A673 (cell line): ENCODE measurements around the gene TIAM1. TPM values are rescaled to one million over a fixed set of nuclear protein-coding genes. Genes with fewer than 3 reads are reported as not detected.

Experiments used
- BruUV-seq: library from RNA; stranded (reverse); fragments of 400-500 nt; replicated peaks from 2 replicates; lab custom pipeline; 2021; lab: Mats Ljungman, UMichigan
- CTCF ChIA-PET: fragments of 300-600 bp; sonication (Branson Sonifier 250); formaldehyde crosslinking; loops from one replicate; lab custom pipeline; 2022; ENCODE audit warnings: antibody characterized with exemption; lab: Charles Lee
- POLR2A ChIA-PET: fragments of 300-600 bp; sonication (Branson Sonifier 250); formaldehyde crosslinking; loops from one replicate; lab custom pipeline; 2022; ENCODE audit warnings: antibody characterized with exemption; ENCODE audit not compliant: low non-redundant PET; lab: Charles Lee
- DNase-seq: peaks from one replicate; pipeline ENCODE4 v3.0.0-alpha.2; 2015; ENCODE audit warnings: low spot score
- H3K27ac ChIP-seq: fragments of 200-600 bp; sonication (generic); 2 replicates; pipeline ENCODE4 v1.5.1; 2016; ENCODE audit warnings: mixed run types, low read depth, mild to moderate bottlenecking, mixed read lengths, antibody characterized with exemption, low read length; ENCODE audit not compliant: poor library complexity, severe bottlenecking
- H3K27me3 ChIP-seq: fragments of 200-600 bp; sonication (generic); replicated peaks from 2 replicates; pipeline ENCODE4 v1.6.1; 2017; ENCODE audit warnings: mixed run types, low read depth, mild to moderate bottlenecking, mixed read lengths, antibody characterized with exemption, low read length; ENCODE audit not compliant: insufficient read depth, poor library complexity
- H3K36me3 ChIP-seq: fragments of 200-600 bp; sonication (generic); 2 replicates; pipeline ENCODE4 v1.6.1; 2016; ENCODE audit warnings: mixed run types, mild to moderate bottlenecking, mixed read lengths, antibody characterized with exemption, low read length; ENCODE audit not compliant: insufficient read depth, poor library complexity, severe bottlenecking
- H3K4me1 ChIP-seq: fragments of 200-600 bp; sonication (generic); 2 replicates; pipeline ENCODE4 v1.6.1; 2017; ENCODE audit warnings: mixed run types, mild to moderate bottlenecking, mixed read lengths, antibody characterized with exemption, low read length; ENCODE audit not compliant: insufficient read depth, poor library complexity, severe bottlenecking
- H3K4me3 ChIP-seq: fragments of 200-600 bp; sonication (generic); 2 replicates; pipeline ENCODE4 v1.5.1; 2016; ENCODE audit warnings: low read depth, mixed run types, mild to moderate bottlenecking, mixed read lengths, low read length; ENCODE audit not compliant: poor library complexity, severe bottlenecking
- H3K9me3 ChIP-seq: fragments of 200-600 bp; sonication (generic); 2 replicates; pipeline ENCODE4 v1.6.1; 2016; ENCODE audit warnings: mixed run types, low read depth, mild to moderate bottlenecking, mixed read lengths, antibody characterized with exemption, low read length; ENCODE audit not compliant: poor library complexity, severe bottlenecking
- EZH2 ChIP-seq: fragments of 200-600 bp; sonication (generic); IDR thresholded peaks from 2 replicates; pipeline ENCODE4 v1.6.1; 2017; ENCODE audit warnings: borderline replicate concordance, low read depth, mild to moderate bottlenecking, mixed read lengths, antibody characterized with exemption, low read length; ENCODE audit not compliant: poor library complexity, severe bottlenecking
- intact Hi-C: fragments of 100-400 bp; cut with micrococcal nuclease; formaldehyde crosslinking; loops from one replicate; pipeline ENCODE4 v1.10.0; 2022; ENCODE audit not compliant: unreplicated experiment
- total RNA-seq: library from RNA; stranded (reverse); gene quantifications from 2 replicates; pipeline ENCODE4 v1.2.3, GENCODE V29; 2021
- TF ChIP-seq, protein P1 (sequence below): fragments of 300-800, 200-600 bp; sonication (generic); conservative IDR thresholded peaks from 2 replicates; pipeline ENCODE4 v1.5.1; 2017; ENCODE audit warnings: low read depth, mild to moderate bottlenecking, antibody characterized with exemption, low read length, moderate library complexity, mixed read lengths

TIAM1 gene
- total RNA-seq, 1 experiment from 2014 or later, result 9.6 TPM

DNA sequence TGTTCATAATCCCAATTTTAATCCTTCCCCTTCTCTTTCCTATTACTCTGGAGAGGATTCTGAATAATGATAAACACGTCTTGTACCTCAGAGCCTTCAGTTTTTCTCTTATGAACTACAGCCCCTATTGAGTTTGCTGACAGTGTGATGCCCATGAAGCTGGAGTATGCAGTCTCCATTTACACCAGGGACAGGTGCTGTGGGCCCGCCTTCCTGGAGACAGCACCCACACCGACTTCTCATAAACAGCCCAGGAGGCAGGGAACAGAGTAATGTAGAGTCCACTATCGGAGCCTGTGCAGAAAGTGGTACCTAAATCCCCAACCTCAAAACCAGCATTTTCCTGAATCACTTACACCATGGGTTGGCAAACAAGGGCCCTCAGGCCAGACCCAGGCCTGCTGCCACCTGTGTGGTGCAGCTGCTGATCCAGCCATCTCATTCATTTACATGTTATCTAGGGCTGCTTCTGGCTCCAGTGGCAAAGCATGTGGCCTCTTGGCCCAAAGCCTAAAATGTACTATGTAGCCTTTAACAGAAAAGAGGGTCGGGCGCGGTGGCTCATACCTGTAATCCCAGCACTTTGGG lies 210.7 kb downstream of the TIAM1 start:
- POLR2A ChIA-PET, result no interaction called here
- Histone ChIP-seq H3K4me1 (peaks cover 5% of the 10 kb centered on the region), H3K27ac (no peak overlapping the region), H3K4me3 (no peak overlapping the region), H3K27me3 (no peaks in the 10 kb centered on the region), H3K9me3 (no peaks in the 10 kb centered on the region), H3K36me3 (no peaks in the 10 kb centered on the region)
- CTCF ChIA-PET, result no interaction called here
- no peak for DNase-seq
- intact Hi-C loops, result no loop called here
- no peak for TF ChIP-seq EZH2
- TF ChIP-seq, protein P1, sequence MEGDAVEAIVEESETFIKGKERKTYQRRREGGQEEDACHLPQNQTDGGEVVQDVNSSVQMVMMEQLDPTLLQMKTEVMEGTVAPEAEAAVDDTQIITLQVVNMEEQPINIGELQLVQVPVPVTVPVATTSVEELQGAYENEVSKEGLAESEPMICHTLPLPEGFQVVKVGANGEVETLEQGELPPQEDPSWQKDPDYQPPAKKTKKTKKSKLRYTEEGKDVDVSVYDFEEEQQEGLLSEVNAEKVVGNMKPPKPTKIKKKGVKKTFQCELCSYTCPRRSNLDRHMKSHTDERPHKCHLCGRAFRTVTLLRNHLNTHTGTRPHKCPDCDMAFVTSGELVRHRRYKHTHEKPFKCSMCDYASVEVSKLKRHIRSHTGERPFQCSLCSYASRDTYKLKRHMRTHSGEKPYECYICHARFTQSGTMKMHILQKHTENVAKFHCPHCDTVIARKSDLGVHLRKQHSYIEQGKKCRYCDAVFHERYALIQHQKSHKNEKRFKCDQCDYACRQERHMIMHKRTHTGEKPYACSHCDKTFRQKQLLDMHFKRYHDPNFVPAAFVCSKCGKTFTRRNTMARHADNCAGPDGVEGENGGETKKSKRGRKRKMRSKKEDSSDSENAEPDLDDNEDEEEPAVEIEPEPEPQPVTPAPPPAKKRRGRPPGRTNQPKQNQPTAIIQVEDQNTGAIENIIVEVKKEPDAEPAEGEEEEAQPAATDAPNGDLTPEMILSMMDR, result no peak
- no TSS peak for BruUV-seq

DNA sequence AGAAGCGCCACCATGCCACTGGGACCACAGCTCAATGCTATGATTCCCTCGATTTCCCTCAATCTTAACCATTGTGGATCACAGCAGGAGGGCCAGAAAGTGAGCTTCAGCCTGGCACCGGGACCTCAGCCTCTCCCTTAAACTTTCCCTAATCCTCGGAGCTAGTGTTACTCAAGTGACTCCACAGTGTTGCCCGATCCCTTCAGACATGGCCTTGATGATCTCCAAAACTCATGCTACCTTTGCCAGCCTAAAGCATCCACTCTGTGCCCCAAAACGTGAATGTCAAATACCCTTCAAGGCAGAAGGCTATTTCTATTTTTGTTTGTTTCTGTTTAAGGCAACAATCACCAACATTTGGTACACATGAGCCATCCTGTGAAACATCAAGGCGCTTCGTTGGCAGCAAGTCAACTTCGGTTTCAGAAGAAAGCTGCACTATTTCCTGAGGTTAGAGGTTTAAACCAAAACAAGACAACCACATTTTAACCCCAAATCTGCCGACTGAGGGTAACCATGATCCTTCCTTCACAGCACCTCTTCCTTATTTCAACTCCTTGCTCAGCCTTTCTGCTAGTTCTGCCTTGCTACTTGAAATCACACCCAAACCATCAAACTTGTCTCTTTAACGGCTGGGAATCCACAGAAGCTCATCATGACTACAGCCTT lies 211.4 kb downstream of the TIAM1 start:
- no TSS peak for BruUV-seq
- ChIA-PET CTCF (no interaction called here), POLR2A (no interaction called here)
- no peaks in the 10 kb centered on the region for H3K27me3 ChIP-seq
- H3K27ac ChIP-seq, result no peak overlapping the region
- H3K36me3 ChIP-seq, result no peaks in the 10 kb centered on the region
- no peak for DNase-seq
- TF ChIP-seq, protein P1, result no peak
- TF ChIP-seq EZH2, result no peak
- H3K4me1 ChIP-seq, result peaks cover 5% of the 10 kb centered on the region
- no peak overlapping the region for H3K4me3 ChIP-seq
- H3K9me3 ChIP-seq, result no peaks in the 10 kb centered on the region
- intact Hi-C loops, result no loop called here

DNA sequence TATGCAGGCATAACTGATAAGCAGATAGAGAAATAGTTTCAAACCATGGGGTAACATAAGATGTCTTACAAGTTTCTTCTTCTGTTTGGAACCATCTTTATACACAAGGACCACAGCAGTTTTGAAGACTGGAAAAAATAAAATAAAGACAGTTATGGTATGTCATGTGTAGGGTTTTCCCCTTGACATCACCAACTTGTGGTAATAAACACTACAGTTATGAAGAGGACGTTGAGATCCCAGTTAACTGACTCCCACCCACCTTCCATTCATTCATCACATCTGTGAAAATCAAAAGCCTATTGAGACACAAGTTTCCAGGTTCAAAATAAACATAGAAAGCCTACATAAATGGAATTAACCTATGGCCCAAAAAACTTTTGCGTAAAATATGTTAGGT lies 213.2 kb downstream of the TIAM1 start:
- no peak for DNase-seq
- Histone ChIP-seq H3K27me3 (no peaks in the 10 kb centered on the region), H3K36me3 (no peaks in the 10 kb centered on the region), H3K9me3 (no peaks in the 10 kb centered on the region), H3K4me1 (no peaks in the 10 kb centered on the region), H3K4me3 (no peak overlapping the region), H3K27ac (no peak overlapping the region)
- intact Hi-C loops, result no loop called here
- CTCF ChIA-PET, result no interaction called here
- POLR2A ChIA-PET, result no interaction called here
- no TSS peak for BruUV-seq
- no peak for TF ChIP-seq EZH2
- TF ChIP-seq, protein P1, result no peak
